HepG2 (cell line): Measurements from ENCODE around the gene CD4. TPM values are rescaled to one million over a fixed set of nuclear protein-coding genes. Genes with fewer than 3 reads are reported as not detected.
A peak's percentile ranks its signal among the peaks of the same experiment; 100 is the strongest.

Experiments
- CHD4 ChIP-seq: fragments of 200-600 bp; sonication (generic); IDR thresholded peaks from 2 replicates; pipeline ENCODE4 v1.7.0; 2017; ENCODE audit warnings: mild to moderate bottlenecking, low read length, borderline replicate concordance
- GPN1 ChIP-seq: sonication (generic); formaldehyde crosslinking; IDR thresholded peaks from 2 replicates; pipeline ENCODE4 v1.5.1; 2020; ENCODE audit warnings: missing genetic modification reagents, borderline replicate concordance
- HOXA7 ChIP-seq: sonication (generic); formaldehyde crosslinking; IDR thresholded peaks from 2 replicates; pipeline ENCODE4 v1.8.1; 2022; ENCODE audit warnings: mild to moderate bottlenecking, missing genetic modification reagents, moderate library complexity
- IRF2 ChIP-seq: IDR thresholded peaks from 2 replicates; pipeline ENCODE4 v1.6.1; 2018; ENCODE audit warnings: missing genetic modification reagents, missing compliant biosample characterization
- KAT8 ChIP-seq: IDR thresholded peaks from 2 replicates; pipeline ENCODE4 v1.6.1; 2016; ENCODE audit warnings: missing genetic modification reagents, missing compliant biosample characterization
- KDM5A ChIP-seq: fragments of 200-600 bp; sonication (generic); IDR thresholded peaks from 2 replicates; pipeline ENCODE4 v1.7.0; 2018; ENCODE audit warnings: antibody characterized with exemption, mild to moderate bottlenecking, low read length, borderline replicate concordance
- MAFK ChIP-seq, 2 experiments: IDR thresholded peaks in 1 of 2; conservative IDR thresholded peaks in 1 of 2; 2 replicates each; pipeline ENCODE4 v1.6.1; 2011; ENCODE audit warnings: improper control_type of control experiment in 2 of 2, low read length in 2 of 2
- MTA3 ChIP-seq: sonication (generic); formaldehyde crosslinking; IDR thresholded peaks from 2 replicates; pipeline ENCODE4 v1.4.0; 2020; ENCODE audit warnings: missing genetic modification reagents
- RAD21 ChIP-seq: fragments of 450-650 bp; formaldehyde crosslinking; IDR thresholded peaks from 2 replicates; pipeline ENCODE4 v1.5.0; 2020; ENCODE audit warnings: mild to moderate bottlenecking
- REL ChIP-seq: sonication (generic); formaldehyde crosslinking; conservative IDR thresholded peaks from 2 replicates; pipeline ENCODE4 v1.8.0; 2022; ENCODE audit warnings: mild to moderate bottlenecking, missing genetic modification reagents, moderate library complexity
- REXO4 ChIP-seq: sonication (generic); formaldehyde crosslinking; IDR thresholded peaks from 2 replicates; pipeline ENCODE4 v1.8.0; 2022; ENCODE audit warnings: missing genetic modification reagents, mild to moderate bottlenecking, borderline replicate concordance
- STAG1 ChIP-seq: sonication (generic); formaldehyde crosslinking; IDR thresholded peaks from 2 replicates; pipeline ENCODE4 v1.4.0; 2020; ENCODE audit warnings: missing genetic modification reagents
- TARDBP ChIP-seq: sonication (generic); formaldehyde crosslinking; IDR thresholded peaks from 2 replicates; pipeline ENCODE4 v1.8.0; 2022; ENCODE audit warnings: mild to moderate bottlenecking, missing genetic modification reagents
- ZBTB3 ChIP-seq: sonication (generic); formaldehyde crosslinking; IDR thresholded peaks from 2 replicates; pipeline ENCODE4 v1.4.0; 2020; ENCODE audit warnings: low read depth, mild to moderate bottlenecking, moderate library complexity, missing genetic modification reagents, borderline replicate concordance
- ZFP37 ChIP-seq: sonication (generic); formaldehyde crosslinking; IDR thresholded peaks from 2 replicates; pipeline ENCODE4 v1.4.0; 2020; ENCODE audit warnings: missing genetic modification reagents, borderline replicate concordance
- ZNF10 ChIP-seq: sonication (generic); formaldehyde crosslinking; IDR thresholded peaks from 2 replicates; pipeline ENCODE4 v1.4.0; 2020; ENCODE audit warnings: mild to moderate bottlenecking, low read depth, missing genetic modification reagents, borderline replicate concordance
- ZNF251 ChIP-seq: sonication (generic); formaldehyde crosslinking; IDR thresholded peaks from 2 replicates; pipeline ENCODE4 v1.9.0; 2021; ENCODE audit warnings: mild to moderate bottlenecking, missing genetic modification reagents
- ZNF317 ChIP-seq: sonication (generic); formaldehyde crosslinking; IDR thresholded peaks from 2 replicates; pipeline ENCODE4 v1.5.0; 2020; ENCODE audit warnings: mild to moderate bottlenecking, missing genetic modification reagents
- ZNF326 ChIP-seq: sonication (generic); formaldehyde crosslinking; IDR thresholded peaks from 2 replicates; pipeline ENCODE4 v1.4.0; 2020; ENCODE audit warnings: missing genetic modification reagents, borderline replicate concordance
- ZNF33A ChIP-seq: sonication (generic); formaldehyde crosslinking; IDR thresholded peaks from 2 replicates; pipeline ENCODE4 v1.5.1; 2020; ENCODE audit warnings: missing genetic modification reagents, mild to moderate bottlenecking, moderate library complexity, borderline replicate concordance
- ZNF558 ChIP-seq: sonication (generic); formaldehyde crosslinking; IDR thresholded peaks from 2 replicates; pipeline ENCODE4 v1.9.0; 2022; ENCODE audit warnings: mild to moderate bottlenecking, missing genetic modification reagents, borderline replicate concordance
- ZNF589 ChIP-seq: sonication (generic); formaldehyde crosslinking; conservative IDR thresholded peaks from 2 replicates; pipeline ENCODE4 v1.8.0; 2022; ENCODE audit warnings: mild to moderate bottlenecking, moderate library complexity, missing genetic modification reagents
- polyA plus RNA-seq, 8 experiments: library from polyadenylated mRNA; depleted of rRNA in 3 of 8; stranded (reverse) in 7 of 8; unstranded in 1 of 8; fragments of >200 nt; fragmentation: Illumina TruSeq in 4 of 8; extraction: Trizol in 4 of 8; gene quantifications; 2 replicates each; pipeline versions ENCODE4 v1.2.1 to v1.2.3, GENCODE V29; 2011 to 2016; ENCODE audit warnings: low read depth in 4 of 8, missing spikeins in 1 of 8, mixed read lengths in 1 of 8; ENCODE audit not compliant: insufficient read depth in 1 of 8
- total RNA-seq, 5 experiments: library from RNA; depleted of rRNA; stranded (reverse); fragments of >200 nt; fragmentation: Illumina TruSeq; extraction: Trizol; gene quantifications; 2 replicates each; pipeline ENCODE4 v1.2.3, GENCODE V29; 2016; ENCODE audit warnings: low read depth in 1 of 5
- TF ChIP-seq, protein P1 (sequence below): sonication (generic); formaldehyde crosslinking; IDR thresholded peaks from 2 replicates; pipeline ENCODE4 v1.5.1; 2020; ENCODE audit warnings: mild to moderate bottlenecking, moderate library complexity, missing genetic modification reagents
- TF ChIP-seq, protein P2 (sequence below): IDR thresholded peaks from 2 replicates; pipeline ENCODE4 v1.6.1; 2018; ENCODE audit warnings: missing genetic modification reagents
- TF ChIP-seq, protein P3 (sequence below): sonication (generic); formaldehyde crosslinking; IDR thresholded peaks from 2 replicates; pipeline ENCODE4 v1.5.0; 2020; ENCODE audit warnings: mild to moderate bottlenecking, missing genetic modification reagents

Gene CD4
- total and polyA plus RNA-seq, 2 of the 13 experiments (the other 11 are each of a cell fraction or from before 2014, with no cell fraction given), result 0.07 to 0.95 TPM

DNA sequence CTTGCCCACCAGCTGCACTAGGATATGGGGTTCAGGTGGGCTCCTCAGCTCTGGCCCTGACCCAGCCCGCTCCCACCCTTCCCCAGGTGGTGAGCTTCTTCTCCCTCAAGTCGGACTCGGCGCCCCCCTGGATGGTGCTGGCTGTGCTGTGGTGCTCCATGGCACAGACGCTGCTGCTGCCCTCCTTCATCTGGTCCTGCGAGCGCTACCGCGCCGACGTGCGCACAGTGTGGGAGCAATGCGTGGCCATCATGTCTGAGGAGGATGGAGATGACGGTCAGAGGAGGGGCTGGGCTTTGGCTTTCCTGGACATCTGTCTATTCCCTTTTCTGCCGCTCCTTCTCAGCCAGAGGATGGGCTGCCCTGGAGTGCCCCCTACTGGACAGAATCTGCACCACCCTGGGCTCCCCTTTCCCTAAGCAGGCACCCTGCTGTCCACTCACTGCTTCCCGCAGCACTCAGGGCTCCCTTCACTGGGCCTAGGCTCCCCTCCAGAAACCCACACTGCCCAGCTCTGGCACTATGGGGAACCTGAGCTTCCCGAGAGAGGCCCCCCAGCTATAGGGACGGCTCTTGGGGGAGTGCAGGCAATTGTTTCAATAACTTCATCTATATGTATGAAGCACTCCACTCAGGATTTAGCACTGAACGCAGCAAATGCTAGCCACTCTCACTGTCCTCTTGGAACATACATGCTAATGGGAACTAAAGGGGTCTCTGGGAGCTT is 36.2 kb downstream of the CD4 start (continued):
- TF ChIP-seq ZNF10 (CRISPR knock-in tag) (no peak), TARDBP (CRISPR knock-in tag) (peak; percentile 67; the same call in 1 of the 2 replicates), ZNF251 (no peak), REL (CRISPR knock-in tag) (0 out of 2 replicates have a peak, but pooled peaks have one; percentile 29), ZNF326 (CRISPR knock-in tag) (peak; percentile 71), REXO4 (CRISPR knock-in tag) (no peak), MAFK (conservative IDR thresholded peaks at IDR 0.05 in 1 of 2, IDR thresholded peaks at IDR 0.05 in 1 of 2; ENCODE audit: low read length in 2 of 2) (no peak), ZFP37 (CRISPR knock-in tag) (no peak), KAT8 (CRISPR knock-in tag) (0 out of 2 replicates have a peak, but pooled peaks have one; percentile 28), ZNF33A (CRISPR knock-in tag) (no peak), ZNF317 (CRISPR knock-in tag) (no peak), HOXA7 (CRISPR knock-in tag) (no peak), ZBTB3 (no peak), MTA3 (CRISPR knock-in tag) (no peak), ZNF558 (CRISPR knock-in tag) (0 out of 2 replicates have a peak, but pooled peaks have one; percentile 41), KDM5A (no peak), ZNF589 (CRISPR knock-in tag) (0 out of 2 replicates have a peak, but pooled peaks have one; percentile 34), RAD21 (CRISPR knock-in tag) (peak; percentile 85), GPN1 (CRISPR knock-in tag) (no peak), IRF2 (CRISPR knock-in tag) (0 out of 2 replicates have a peak, but pooled peaks have one; percentile 34), CHD4 (no peak), STAG1 (CRISPR knock-in tag) (peak; percentile 85)
- TF ChIP-seq, protein P1, sequence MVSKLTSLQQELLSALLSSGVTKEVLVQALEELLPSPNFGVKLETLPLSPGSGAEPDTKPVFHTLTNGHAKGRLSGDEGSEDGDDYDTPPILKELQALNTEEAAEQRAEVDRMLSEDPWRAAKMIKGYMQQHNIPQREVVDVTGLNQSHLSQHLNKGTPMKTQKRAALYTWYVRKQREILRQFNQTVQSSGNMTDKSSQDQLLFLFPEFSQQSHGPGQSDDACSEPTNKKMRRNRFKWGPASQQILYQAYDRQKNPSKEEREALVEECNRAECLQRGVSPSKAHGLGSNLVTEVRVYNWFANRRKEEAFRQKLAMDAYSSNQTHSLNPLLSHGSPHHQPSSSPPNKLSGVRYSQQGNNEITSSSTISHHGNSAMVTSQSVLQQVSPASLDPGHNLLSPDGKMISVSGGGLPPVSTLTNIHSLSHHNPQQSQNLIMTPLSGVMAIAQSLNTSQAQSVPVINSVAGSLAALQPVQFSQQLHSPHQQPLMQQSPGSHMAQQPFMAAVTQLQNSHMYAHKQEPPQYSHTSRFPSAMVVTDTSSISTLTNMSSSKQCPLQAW (CRISPR knock-in tag), result peak; percentile 25; the same call in 1 of the 2 replicates
- TF ChIP-seq, protein P2, sequence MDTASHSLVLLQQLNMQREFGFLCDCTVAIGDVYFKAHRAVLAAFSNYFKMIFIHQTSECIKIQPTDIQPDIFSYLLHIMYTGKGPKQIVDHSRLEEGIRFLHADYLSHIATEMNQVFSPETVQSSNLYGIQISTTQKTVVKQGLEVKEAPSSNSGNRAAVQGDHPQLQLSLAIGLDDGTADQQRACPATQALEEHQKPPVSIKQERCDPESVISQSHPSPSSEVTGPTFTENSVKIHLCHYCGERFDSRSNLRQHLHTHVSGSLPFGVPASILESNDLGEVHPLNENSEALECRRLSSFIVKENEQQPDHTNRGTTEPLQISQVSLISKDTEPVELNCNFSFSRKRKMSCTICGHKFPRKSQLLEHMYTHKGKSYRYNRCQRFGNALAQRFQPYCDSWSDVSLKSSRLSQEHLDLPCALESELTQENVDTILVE (CRISPR knock-in tag), result 0 out of 2 replicates have a peak, but pooled peaks have one; percentile 24
- TF ChIP-seq, protein P3, sequence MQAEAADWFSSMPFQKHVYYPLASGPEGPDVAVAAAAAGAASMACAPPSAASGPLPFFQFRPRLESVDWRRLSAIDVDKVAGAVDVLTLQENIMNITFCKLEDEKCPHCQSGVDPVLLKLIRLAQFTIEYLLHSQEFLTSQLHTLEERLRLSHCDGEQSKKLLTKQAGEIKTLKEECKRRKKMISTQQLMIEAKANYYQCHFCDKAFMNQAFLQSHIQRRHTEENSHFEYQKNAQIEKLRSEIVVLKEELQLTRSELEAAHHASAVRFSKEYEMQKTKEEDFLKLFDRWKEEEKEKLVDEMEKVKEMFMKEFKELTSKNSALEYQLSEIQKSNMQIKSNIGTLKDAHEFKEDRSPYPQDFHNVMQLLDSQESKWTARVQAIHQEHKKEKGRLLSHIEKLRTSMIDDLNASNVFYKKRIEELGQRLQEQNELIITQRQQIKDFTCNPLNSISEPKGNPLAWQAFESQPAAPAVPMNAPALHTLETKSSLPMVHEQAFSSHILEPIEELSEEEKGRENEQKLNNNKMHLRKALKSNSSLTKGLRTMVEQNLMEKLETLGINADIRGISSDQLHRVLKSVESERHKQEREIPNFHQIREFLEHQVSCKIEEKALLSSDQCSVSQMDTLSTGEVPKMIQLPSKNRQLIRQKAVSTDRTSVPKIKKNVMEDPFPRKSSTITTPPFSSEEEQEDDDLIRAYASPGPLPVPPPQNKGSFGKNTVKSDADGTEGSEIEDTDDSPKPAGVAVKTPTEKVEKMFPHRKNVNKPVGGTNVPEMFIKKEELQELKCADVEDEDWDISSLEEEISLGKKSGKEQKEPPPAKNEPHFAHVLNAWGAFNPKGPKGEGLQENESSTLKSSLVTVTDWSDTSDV (CRISPR knock-in tag), result no peak
